ENCODE measurements around the gene ADRA1B.

ADRA1B gene

DNA sequence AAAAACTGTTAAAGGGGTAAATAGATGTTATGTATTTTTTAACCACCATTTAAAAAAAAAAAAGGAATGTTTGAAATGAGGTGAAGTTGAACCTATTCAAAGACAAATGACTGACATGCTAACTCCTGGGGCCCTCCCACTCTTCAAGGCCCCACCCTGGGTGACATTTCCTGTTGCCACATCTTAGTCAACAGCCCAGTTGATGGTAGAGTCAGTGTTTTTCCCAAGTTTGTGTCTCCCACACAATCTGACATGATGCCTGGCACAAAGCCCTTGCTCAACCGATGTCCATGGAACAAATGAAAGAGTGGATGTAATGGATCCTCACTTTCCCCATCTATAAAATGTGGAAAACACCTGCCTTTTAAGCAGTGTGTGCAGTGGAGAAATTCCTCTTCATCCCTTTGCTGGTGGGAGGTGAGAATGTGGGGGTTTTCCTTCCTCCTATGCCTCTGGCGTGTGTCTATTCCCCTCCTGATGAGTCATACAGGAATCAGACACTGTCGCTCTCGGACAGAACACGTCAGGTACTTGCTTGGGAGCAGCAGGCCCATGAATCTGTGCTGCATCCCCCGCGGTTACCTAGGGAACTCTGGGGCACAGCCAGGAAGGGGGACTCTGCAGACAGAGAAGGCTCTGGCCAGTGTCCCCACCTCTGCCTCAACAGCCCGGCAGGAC is 13.7 kb upstream of the ADRA1B start:
- DNase-seq: no peak

DNA sequence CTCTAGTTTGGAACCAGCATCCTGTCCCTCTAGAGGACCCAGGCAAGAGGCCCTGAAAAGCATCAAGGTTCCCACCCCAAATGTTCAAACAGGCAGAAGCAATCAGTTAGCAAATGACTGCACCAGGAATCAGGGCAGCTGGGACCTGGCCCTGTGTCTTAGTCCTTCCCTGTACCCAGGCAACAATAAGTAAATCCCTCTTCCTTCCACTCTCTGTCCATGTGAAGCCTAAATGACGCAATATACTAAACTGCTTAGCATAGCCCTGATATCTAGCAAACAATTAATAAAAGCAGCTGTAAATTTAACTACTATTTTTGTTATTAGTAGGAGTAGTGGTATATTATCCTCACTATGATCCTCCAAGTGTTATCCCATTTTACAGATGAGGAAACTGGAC is 13.2 kb upstream of the ADRA1B start:
- DNase-seq: no peak

DNA sequence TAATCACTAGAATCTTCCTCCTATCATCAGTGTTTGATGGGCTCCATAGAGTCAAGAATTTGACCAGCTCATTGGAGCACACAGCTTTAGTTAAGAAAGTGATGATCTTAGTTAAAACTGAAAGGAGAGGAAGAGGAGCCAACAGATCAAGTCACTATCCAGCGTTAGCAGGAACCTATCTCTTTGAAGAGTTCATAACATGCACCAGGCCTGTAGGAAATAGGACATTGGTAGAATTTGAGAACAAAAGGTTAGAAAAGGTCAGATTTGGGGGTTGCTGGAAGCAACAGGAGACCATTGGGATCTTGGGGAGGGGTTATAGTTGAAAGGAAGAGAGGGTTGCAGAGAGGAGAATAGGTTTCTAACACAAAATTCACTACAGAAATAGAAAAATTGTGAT is 11.4 kb upstream of the ADRA1B start:
- DNase-seq: no peak

DNA sequence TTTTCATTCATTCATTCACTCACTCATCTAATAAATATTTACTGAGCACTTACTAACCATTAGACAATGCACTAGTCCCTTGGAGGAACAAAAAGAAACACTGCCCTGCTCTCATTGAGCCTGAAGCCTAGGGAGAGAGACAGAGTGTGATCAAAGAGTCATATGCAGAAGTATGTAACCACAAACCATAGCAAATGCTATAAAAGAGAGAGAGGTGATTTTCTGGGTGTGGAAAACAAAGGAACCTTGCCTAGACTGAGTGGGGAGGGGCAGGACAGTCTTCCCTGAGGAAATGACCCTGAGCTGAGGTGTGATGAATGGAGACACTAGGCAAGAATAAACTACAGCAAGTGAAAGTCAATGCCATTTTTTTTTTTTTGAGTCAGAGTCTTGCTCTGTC is 10.8 kb upstream of the ADRA1B start:
- peak; percentile 4 for DNase-seq

DNA sequence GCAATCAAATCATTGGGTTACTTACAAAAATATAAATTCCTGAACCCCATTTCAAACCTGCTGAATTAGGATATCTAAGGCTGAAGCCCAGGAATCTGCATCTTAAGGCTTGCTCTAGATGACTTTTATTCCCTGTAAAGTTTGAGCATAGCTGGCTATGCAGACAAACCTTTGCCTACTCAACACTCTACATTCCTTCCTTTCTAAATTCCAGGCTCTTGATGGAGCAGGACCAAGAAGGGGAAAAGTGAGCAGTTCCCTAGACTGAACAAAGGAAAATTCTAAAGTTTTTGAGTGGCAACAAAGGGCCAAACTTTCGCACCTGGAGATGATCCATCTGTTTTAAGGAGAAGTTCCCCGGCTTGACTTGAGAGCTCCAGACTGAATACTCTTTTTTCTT is 9.8 kb upstream of the ADRA1B start:
- no peak for DNase-seq

DNA sequence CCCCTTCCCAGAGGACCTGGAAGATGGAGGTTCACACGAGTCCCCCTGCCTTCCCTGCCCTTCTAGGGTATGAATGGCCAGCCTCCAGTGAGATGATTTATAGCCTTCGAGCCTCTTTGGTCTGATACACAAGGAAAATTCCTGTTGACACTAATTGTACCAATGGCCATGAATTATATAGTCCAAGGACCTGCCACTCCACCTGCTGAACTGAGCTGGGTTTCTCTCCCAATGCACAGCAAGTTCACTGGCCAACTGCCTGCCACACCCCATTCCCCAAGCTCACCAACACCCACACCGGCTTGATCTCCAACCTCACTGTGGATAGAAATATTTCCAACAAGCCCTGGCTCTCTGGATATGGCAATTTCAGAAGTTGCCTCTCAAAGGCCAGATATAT is 9.3 kb upstream of the ADRA1B start:
- DNase-seq: no peak

DNA sequence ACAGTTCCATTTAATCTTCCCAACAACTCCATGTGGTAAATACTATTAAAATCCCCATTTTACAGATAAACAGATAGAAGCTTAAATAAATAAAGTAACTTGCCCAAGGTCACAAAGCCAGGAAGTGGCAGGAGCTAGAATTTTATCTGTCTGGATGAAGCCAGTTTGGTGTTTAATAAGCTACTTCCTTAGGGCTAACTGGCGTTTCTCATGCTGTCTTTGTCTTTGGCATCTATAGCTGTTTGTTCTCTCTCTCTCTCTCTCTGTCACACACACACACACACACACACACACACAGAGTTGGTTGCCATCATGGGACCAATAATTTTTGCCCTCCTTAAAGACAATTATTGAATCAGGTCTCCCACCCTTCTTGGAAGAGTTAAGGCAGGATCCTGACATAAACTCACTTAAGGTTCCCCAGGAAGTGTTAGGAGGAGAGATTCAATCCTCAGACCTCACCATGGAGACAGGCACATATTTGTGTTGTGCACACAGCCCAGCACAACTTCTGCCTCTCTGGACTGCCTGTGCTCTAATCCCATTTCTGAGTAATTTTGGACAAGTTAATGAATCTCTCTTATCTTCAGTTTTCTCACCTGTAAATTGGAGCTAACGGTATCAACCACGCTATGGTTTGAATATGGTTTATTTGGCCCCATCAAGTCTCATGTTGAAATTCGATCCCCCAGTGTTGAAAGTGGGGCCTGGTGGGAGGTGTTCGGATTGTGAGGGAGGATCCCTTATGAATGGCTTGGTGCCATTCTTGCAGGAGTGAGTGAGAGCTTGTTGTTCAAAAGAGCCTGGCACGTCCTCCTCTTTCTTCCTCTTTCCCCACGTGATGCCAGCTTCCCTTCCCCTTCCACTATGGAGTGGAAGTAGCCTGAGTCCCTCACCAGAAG is 8.3 kb upstream of the ADRA1B start:
- DNase-seq: no peak

DNA sequence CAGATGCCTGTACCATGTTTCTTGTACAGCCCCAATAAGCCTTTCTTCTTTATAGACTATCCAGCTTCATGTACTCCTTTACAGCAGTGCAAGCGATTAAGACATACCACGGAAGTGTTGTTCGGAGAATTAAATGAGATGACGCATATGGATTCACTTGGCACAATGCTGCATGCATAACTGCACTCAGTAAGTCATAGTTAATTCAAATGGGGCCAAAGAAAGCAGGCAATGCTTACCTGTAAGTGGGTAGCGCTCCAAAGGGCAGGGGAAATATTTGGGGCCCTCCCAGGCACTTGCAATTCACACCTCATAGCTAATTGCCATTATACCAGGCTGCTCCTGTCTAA is 7.7 kb upstream of the ADRA1B start:
- no peak for DNase-seq

DNA sequence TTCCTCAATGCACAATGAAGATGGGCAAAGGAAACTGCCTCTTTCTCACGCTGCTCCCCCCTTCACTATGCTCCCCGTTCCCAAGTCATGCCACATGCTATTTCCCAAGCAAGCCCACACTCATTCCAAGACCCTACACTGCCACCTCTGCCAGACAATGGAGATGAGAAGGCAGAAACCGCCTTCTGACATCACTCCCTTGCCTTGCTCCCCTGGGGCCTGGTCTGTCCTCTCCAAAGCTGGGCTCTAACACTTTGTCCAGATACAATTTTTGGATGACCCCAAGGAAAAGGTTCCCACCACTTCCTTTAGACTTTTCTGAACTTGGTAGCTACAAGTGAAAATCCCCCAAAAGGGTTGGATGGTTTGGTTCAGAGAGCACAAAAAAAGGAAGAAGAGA is 7.2 kb upstream of the ADRA1B start:
- no peak for DNase-seq

DNA sequence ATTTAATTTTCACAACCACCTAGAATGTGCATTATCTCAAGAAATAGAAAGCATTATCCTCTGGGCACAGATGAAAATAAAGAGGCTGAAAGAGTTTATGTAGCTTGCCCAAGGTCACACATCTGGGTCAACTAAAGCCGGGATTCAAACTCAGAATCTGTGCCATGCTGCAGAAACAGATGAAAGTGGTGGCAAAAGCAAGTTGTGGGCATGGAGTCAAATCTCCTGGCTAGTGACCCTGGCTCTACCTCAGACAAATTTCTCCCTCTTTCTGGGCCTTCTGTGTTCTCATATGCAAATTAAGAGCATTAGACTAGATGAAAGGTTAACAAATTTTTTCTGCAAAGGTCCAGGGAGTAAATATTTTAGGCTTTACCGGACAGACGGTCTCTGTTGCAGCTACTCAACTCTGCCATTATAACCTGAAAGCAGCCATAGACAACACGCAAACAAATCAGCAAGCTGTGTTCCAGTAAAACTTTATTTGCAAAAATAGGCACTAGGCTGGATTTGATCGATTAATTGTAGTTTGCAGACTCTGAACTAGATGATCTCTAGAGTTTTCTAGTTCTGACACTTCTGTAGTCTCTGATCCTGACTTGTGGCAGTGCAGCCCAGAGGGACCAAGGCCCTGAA is 6.0 kb upstream of the ADRA1B start:
- DNase-seq: no peak

DNA sequence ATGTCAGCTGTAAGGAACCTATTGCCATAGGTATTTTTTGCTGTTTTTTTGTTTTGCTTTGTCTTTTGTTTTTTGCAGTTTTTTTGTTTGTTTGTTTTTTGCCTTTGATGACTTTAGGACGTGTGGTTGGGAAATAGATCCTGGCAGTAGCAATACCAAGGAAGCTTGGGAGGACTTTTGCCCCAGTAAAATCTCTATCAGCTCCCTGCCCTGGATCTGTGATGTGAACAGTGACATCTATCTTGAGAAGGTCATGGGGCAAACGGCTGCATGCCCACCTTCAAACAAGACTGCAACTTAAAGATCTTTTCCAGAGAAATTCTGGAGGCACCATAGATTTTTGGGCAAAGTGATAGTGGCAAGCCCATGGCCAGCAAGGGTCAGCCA is 5.4 kb upstream of the ADRA1B start:
- no peak for DNase-seq

DNA sequence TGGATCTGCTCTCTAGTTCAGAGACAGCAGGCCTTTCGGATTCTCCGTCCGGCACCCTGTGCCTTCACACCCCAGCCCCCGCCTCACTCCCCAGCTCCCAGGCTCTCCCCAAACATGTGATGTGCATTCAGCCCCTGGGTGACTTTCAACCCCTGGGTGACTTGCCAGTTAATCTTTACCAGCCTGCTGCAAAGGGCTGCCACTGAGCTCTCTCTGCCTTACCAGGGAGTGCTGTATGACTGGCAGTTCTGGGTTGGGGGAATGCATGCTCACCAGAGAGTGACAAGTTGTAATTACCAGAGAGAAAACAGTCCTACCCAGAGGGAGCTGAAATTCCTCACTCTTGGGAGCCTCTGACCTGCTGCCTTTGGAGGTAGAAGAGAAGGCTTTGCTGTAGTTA is 4.9 kb upstream of the ADRA1B start:
- no peak for DNase-seq

DNA sequence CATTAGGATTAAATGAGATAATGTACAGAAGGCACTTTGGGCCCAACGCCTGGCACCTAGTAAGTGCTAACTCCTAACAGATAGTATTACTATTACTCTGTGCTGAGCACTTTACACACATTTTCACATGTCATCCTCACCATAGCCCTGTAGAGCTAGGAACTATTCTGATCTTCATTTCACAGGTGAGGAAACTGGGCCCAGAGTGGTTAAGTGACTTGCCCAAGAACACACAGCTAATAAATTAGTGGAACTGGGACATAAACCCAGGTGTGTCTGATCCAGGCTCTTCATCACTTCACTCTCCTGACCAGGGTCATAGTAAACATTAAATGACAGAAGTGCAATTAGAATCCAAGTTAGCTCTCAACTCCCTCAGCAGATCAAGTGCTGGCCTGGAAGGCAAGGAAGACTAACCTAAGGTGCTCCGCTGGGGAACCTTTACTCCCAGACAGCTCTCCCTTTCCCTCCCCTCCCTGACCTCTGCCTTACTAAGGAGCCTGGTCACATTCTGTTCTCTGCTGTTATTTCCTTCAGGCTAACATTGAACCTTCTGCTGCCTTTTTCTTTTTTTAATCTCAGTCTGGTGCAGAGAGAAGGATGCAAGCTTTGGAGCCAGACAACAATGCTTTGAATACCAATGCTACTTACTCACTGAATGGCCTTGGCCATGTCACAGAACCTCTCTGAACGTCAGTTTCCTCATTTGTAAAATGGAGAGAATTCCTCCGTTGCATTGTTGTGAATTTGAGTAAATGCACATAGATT is 4.1 kb upstream of the ADRA1B start:
- DNase-seq: no peak

DNA sequence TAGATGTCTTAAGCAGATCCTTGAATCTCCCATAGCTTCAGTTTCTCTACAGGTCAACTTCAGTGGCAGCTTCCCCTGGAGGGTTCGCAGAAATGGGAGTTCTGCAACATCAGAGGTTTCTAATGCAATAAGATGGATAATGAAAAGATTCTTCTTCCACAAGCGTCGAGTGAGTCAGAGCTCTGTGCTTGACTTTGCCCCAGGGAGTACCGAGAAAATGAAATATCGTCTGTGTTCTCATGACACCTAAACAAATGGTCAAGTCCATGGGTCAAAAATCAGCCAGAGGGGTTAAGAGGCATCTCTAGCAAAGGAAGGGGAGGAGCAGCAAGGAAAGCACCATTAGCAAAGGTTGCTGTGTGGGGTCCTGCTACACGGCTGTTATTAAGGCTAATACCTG is 3.2 kb upstream of the ADRA1B start:
- DNase-seq: no peak

DNA sequence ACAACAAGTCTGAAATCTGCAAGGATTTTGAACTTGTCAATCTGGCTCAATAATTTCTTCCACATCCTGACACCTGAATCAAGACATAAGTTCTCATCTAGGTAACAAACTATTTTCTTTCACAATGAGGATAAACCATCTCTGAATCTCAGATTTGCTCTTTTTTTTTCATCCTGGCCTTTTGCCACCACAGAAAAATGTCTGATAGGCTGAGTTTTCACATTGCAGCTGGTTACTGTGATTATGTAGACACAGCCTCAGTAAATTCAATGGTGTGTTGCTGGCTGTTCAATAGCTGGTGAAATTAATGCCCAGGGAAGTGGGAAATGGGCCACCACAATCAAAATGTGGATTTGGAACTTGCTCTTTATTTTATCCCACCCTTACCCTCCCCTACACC is 2.8 kb upstream of the ADRA1B start:
- DNase-seq: no peak

DNA sequence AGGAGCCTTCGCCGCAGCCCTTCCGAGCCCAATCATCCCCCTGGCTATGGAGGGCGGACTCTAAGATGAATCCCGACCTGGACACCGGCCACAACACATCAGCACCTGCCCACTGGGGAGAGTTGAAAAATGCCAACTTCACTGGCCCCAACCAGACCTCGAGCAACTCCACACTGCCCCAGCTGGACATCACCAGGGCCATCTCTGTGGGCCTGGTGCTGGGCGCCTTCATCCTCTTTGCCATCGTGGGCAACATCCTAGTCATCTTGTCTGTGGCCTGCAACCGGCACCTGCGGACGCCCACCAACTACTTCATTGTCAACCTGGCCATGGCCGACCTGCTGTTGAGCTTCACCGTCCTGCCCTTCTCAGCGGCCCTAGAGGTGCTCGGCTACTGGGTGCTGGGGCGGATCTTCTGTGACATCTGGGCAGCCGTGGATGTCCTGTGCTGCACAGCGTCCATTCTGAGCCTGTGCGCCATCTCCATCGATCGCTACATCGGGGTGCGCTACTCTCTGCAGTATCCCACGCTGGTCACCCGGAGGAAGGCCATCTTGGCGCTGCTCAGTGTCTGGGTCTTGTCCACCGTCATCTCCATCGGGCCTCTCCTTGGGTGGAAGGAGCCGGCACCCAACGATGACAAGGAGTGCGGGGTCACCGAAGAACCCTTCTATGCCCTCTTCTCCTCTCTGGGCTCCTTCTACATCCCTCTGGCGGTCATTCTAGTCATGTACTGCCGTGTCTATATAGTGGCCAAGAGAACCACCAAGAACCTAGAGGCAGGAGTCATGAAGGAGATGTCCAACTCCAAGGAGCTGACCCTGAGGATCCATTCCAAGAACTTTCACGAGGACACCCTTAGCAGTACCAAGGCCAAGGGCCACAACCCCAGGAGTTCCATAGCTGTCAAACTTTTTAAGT is 819 bp downstream of the ADRA1B start:
- DNase-seq: no peak

DNA sequence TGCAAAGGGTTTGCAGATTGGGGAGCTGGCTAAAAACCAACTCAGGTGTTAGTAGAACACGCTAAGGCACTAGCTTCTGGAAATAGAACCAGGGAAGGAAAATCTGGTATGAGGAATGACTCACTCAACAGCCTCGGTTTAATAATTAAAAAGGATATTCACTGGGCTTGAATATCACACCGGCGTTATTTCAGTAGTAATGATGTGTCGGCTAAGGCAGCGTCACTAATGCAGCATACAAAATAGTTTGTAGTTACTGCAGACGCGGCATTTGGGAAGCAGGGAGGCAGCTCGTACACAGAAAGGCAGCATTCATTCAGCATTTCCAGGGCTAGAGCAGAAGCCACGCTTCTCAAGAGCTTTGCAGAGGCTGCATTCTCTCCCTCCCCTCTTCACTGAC is 1.7 kb downstream of the ADRA1B start:
- no peak for DNase-seq

DNA sequence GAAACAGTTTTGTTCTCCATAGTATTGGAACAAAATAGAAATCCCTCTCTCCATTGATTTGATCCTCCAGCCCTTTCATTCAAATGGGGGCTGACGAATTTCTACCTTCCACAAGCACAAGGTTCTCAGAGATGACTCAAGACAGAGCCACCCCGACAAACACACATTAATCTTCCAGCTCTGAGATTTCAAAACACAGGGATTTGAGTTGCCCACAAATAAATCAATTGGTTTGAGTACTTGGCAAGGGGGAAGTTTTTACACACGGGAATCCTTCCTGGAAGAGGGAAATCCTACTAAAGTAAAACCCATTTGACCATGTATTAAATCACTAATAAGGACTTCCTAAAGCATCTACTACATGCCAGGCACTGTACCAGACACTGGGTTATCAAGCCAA is 5.4 kb downstream of the ADRA1B start:
- DNase-seq: no peak

DNA sequence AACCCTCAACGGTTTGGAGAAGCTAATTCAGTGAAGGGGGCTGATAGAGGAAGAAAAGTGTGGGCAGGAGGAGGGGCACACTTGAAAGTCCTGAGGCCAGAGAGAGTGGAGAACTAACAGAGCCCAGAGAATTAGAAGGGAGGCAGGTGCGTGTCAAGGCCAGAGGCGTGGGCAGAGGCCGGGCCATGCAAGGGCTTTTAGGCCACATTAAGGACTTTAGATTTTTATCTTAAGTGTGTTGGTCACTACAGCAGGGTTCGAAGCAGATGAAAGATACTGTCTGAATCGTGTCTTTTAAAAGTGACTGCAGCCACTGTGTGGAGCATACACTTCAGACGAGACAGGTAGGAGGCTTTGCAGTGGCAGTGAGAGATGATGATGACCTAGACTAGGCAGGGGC is 6.7 kb downstream of the ADRA1B start:
- DNase-seq: peak; percentile 7

DNA sequence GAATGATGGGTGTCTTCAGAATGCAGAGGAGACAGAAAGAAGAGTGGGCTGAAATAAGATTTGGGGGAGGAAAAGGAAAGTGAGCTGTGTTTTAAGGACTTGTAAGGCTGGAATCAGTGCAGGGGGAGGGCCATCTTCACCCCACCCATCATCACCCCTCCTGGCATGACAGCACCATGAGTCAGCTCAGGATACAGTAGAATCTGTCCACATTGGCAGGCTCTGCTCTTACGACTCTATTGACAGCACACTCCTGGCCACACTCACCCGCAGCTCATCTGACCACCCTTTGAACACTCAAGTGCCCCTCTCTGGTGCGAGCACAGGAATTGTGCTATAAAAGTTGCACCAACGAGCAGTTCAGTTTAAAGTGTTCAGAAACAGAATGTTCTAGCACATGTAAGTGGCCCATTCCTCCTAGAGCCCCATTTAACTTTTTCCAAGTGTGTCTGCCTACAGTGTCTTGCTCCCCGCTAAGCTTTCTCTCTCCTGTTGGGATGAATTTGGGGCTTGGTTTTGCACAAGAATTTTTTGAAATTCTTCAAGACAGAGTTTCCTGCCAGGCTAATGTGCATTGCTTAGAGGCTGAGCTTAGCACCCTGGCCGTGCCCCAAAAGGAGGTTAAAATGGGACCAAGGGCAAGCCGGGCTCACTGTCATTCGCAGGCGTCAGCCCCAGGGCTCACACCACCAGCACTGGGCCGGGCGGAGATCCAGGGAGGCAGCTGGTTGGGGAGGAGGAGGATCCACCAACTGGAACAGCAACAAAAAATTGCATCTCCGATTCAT is 12.0 kb downstream of the ADRA1B start:
- DNase-seq: no peak

DNA sequence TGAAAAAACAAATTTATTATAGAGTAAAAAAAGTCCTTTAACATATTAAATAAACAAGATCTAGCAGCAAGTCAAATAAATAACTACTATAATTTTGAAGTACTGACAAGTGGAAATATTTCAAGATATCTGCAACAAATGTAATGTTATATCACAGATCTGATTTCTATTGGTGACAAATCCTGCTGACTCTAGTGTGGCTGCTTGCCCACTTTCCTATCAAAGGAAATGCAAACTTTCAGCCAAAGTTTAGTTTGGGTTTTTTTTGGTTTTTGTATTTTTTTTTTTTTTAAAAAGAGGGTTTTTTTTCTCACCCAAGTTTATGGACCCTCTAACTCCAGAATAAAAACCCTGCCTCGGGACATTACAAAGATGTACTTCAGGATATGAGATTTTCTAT is 12.9 kb downstream of the ADRA1B start:
- no peak for DNase-seq

Data from OCI-M1 (cell line).